Panc1 (cell line): ENCODE results near the gene HNRNPDL.

Source experiments
- SIN3A ChIP-seq: IDR thresholded peaks from 2 replicates; pipeline ENCODE4 v1.6.1; 2012; ENCODE audit warnings: low read depth, mild to moderate bottlenecking, low read length, moderate library complexity, borderline replicate concordance; ENCODE audit not compliant: insufficient read depth
- TF ChIP-seq, protein P1 (sequence below): fragments of 450-650 bp; IDR thresholded peaks from 2 replicates; pipeline ENCODE4 v1.5.1; 2017; ENCODE audit warnings: mild to moderate bottlenecking
- TF ChIP-seq, protein P2 (sequence below), 2 experiments: IDR thresholded peaks; 2 replicates each; pipeline ENCODE4 v1.6.1; 2011 to 2012; ENCODE audit warnings: low read depth in 2 of 2, control low read depth in 1 of 2, low read length in 1 of 2, mild to moderate bottlenecking in 1 of 2, moderate library complexity in 1 of 2; ENCODE audit not compliant: insufficient read depth in 1 of 2

DNA sequence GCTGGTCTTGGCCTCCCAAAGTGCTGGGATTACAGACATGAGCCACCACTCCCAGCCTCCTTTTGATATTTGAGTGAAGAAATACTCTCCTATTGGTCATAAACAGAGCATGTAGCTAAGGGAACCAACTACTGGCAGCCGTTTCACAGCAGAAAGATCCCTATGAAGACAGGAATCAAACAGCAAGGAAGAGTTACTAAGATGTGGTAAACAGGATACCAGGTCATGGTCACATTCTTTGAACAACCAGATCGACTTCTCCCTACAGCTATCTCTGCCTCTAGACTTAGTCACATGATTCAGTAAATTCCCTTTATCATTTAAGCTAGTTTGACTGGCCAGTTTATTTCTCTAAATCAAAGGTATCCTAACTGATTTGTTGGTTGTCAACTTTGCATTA is 47.5 kb downstream of the HNRNPDL start:
- TF ChIP-seq, protein P1, sequence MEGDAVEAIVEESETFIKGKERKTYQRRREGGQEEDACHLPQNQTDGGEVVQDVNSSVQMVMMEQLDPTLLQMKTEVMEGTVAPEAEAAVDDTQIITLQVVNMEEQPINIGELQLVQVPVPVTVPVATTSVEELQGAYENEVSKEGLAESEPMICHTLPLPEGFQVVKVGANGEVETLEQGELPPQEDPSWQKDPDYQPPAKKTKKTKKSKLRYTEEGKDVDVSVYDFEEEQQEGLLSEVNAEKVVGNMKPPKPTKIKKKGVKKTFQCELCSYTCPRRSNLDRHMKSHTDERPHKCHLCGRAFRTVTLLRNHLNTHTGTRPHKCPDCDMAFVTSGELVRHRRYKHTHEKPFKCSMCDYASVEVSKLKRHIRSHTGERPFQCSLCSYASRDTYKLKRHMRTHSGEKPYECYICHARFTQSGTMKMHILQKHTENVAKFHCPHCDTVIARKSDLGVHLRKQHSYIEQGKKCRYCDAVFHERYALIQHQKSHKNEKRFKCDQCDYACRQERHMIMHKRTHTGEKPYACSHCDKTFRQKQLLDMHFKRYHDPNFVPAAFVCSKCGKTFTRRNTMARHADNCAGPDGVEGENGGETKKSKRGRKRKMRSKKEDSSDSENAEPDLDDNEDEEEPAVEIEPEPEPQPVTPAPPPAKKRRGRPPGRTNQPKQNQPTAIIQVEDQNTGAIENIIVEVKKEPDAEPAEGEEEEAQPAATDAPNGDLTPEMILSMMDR = no peak
- no peak for TF ChIP-seq SIN3A
- TF ChIP-seq, protein P2, sequence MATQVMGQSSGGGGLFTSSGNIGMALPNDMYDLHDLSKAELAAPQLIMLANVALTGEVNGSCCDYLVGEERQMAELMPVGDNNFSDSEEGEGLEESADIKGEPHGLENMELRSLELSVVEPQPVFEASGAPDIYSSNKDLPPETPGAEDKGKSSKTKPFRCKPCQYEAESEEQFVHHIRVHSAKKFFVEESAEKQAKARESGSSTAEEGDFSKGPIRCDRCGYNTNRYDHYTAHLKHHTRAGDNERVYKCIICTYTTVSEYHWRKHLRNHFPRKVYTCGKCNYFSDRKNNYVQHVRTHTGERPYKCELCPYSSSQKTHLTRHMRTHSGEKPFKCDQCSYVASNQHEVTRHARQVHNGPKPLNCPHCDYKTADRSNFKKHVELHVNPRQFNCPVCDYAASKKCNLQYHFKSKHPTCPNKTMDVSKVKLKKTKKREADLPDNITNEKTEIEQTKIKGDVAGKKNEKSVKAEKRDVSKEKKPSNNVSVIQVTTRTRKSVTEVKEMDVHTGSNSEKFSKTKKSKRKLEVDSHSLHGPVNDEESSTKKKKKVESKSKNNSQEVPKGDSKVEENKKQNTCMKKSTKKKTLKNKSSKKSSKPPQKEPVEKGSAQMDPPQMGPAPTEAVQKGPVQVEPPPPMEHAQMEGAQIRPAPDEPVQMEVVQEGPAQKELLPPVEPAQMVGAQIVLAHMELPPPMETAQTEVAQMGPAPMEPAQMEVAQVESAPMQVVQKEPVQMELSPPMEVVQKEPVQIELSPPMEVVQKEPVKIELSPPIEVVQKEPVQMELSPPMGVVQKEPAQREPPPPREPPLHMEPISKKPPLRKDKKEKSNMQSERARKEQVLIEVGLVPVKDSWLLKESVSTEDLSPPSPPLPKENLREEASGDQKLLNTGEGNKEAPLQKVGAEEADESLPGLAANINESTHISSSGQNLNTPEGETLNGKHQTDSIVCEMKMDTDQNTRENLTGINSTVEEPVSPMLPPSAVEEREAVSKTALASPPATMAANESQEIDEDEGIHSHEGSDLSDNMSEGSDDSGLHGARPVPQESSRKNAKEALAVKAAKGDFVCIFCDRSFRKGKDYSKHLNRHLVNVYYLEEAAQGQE (IDR thresholded peaks at IDR 0.05; ENCODE audit: insufficient read depth in 1 of 2, low read depth in 2 of 2, low read length in 1 of 2) = no peak
